Endothelial cell (in vitro differentiated cells): Measurements from ENCODE around the gene ARHGAP29. TPM values are rescaled to one million over a fixed set of nuclear protein-coding genes. Genes with fewer than 3 reads are reported as not detected.

ENCODE experiments used
- DNase-seq: peaks from one replicate; pipeline ENCODE4 v3.0.0; 2021; ENCODE audit warnings: low spot score
- H3K27ac Mint-ChIP-seq: one replicate; pipeline ENCODE4 v1.8.0; 2021; ENCODE audit warnings: mixed read lengths, inconsistent platforms; ENCODE audit not compliant: unreplicated experiment
- H3K27me3 Mint-ChIP-seq: one replicate; pipeline ENCODE4 v1.8.0; 2021; ENCODE audit warnings: mild to moderate bottlenecking, moderate library complexity, mixed read lengths, inconsistent platforms; ENCODE audit not compliant: unreplicated experiment
- H3K36me3 Mint-ChIP-seq: one replicate; pipeline ENCODE4 v1.8.0; 2021; ENCODE audit warnings: mild to moderate bottlenecking, low read depth, mixed read lengths, inconsistent platforms; ENCODE audit not compliant: unreplicated experiment
- H3K4me1 Mint-ChIP-seq: one replicate; pipeline ENCODE4 v1.8.0; 2021; ENCODE audit warnings: mild to moderate bottlenecking, mixed read lengths, inconsistent platforms; ENCODE audit not compliant: unreplicated experiment
- H3K4me3 Mint-ChIP-seq: one replicate; pipeline ENCODE4 v1.8.0; 2021; ENCODE audit warnings: mild to moderate bottlenecking, mixed read lengths, inconsistent platforms; ENCODE audit not compliant: unreplicated experiment
- H3K9me3 Mint-ChIP-seq: one replicate; pipeline ENCODE4 v1.8.0; 2021; ENCODE audit warnings: mixed read lengths, inconsistent platforms; ENCODE audit not compliant: unreplicated experiment
- total RNA-seq: library from RNA; stranded (reverse); fragmentation: NEBNext Ultra II Directional; extraction: Animal tissue kit (Norgen Biotek cat#: 25700); gene quantifications from one replicate; pipeline ENCODE4 v1.2.1, GENCODE V29; 2021; ENCODE audit not compliant: unreplicated experiment
- TF ChIP-seq, protein P1 (sequence below): fragments of 200-600 bp; sonication (generic); IDR thresholded peaks from one replicate; pipeline ENCODE4 v1.5.0; 2021; ENCODE audit warnings: antibody characterized with exemption; ENCODE audit not compliant: unreplicated experiment

ARHGAP29 gene
- total RNA-seq, 1 donor from 2014 or later, result 276 TPM

DNA sequence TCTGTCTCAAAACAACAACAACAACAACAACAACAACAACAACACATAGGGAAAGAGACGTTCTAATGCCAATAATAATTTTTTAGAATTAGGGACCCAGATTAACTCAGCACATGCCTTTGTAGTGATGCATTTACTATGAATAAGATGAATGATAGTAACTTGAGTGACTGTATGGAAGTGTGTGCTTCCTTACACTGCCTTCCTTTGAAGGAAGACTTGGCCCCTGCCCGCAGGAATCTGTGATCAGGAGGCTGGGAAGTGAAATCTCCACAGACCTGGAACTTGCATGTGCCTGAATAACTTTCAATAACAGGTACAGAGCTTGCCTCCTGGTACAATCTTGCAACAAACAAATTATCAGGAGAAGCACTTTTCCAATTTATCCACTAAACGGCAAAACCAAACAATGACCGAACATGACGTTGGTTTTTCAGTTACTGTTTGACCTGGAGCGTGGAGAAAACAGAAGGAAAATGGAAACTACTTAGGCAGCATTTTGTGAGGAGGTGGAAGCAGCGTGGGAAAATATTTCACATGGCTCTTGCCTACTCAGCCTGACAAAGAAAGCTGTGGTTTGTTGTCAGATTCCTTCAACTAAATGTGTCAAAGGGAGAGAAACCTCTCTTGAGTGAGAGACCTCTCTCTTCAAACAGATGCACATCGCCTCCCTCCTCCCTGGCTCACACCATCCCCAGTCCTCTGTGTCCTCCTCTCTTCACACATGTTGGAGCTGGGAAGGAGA, 106.4 kb downstream of the ARHGAP29 start:
- H3K27me3 Mint-ChIP-seq, result no peaks in the 10 kb centered on the region
- no peak overlapping the region for H3K4me3 Mint-ChIP-seq
- TF ChIP-seq, protein P1, sequence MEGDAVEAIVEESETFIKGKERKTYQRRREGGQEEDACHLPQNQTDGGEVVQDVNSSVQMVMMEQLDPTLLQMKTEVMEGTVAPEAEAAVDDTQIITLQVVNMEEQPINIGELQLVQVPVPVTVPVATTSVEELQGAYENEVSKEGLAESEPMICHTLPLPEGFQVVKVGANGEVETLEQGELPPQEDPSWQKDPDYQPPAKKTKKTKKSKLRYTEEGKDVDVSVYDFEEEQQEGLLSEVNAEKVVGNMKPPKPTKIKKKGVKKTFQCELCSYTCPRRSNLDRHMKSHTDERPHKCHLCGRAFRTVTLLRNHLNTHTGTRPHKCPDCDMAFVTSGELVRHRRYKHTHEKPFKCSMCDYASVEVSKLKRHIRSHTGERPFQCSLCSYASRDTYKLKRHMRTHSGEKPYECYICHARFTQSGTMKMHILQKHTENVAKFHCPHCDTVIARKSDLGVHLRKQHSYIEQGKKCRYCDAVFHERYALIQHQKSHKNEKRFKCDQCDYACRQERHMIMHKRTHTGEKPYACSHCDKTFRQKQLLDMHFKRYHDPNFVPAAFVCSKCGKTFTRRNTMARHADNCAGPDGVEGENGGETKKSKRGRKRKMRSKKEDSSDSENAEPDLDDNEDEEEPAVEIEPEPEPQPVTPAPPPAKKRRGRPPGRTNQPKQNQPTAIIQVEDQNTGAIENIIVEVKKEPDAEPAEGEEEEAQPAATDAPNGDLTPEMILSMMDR, result no peak
- no peak overlapping the region for H3K27ac Mint-ChIP-seq
- DNase-seq, result no peak
- peaks cover 8% of the 10 kb centered on the region for H3K36me3 Mint-ChIP-seq
- peaks cover 18% of the 10 kb centered on the region for H3K4me1 Mint-ChIP-seq
- no peaks in the 10 kb centered on the region for H3K9me3 Mint-ChIP-seq

- no peaks in the 10 kb centered on the region for H3K9me3 Mint-ChIP-seq
Measured at GRCh38 chr1:94126651-94127050, 110.7 kb downstream of the ARHGAP29 start.

DNA sequence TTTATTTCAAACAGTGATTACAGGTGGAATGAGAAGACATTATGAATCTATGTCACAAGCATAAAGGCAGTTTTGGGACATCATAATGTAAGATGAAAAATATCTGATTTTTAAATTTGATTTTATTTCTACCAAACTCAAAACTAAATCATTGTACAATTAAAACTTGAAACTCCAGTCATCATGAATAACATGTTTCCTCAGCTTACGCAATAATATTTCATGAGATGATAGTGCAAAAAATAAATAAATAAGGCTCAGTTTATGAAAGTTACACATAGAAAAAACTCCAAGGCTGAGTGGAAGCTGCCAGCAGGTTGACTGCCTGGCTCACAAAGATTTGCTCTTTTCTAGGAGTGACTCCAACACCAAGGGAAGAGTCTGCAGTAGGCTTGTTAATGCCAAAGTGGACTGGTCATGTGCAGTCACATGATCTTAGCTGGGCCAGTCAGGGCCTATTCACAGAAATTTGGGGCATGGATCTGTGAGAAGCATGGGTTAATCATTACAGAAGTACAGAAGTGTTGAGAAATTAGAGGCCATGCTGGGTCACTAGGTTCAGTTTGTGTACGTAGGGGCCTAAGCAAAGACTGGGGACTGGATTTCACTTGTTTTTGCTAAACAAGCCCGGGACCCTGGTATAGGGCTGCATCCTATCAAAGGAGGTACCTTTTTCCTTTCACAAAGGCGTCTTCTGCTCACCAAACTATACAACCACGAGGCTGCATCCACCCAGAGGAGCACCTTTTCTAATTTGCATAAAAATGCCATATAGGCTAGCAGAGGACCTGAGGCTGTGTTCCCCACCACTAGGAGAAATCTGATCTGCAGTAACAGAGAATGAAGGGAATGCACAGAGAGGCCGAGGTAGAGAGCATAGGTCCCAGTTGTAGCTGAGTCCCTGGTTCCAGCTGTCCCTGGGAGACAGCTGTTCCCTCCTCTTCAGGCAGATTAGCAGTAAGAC, 111.6 kb downstream of the ARHGAP29 start:
- H3K9me3 Mint-ChIP-seq, result no peaks in the 10 kb centered on the region
- no peak overlapping the region for H3K27ac Mint-ChIP-seq
- no peak for DNase-seq
- no peak overlapping the region for H3K4me3 Mint-ChIP-seq
- H3K4me1 Mint-ChIP-seq, result peaks cover 16% of the 10 kb centered on the region
- TF ChIP-seq, protein P1, result no peak
- H3K36me3 Mint-ChIP-seq, result no peaks in the 10 kb centered on the region
- H3K27me3 Mint-ChIP-seq, result peaks cover 2% of the 10 kb centered on the region

More at GRCh38 chr1:94126651-94127050, 110.7 kb downstream of the ARHGAP29 start:
- H3K36me3 Mint-ChIP-seq, result no peaks in the 10 kb centered on the region
- H3K4me3 Mint-ChIP-seq, result no peak overlapping the region
- H3K4me1 Mint-ChIP-seq, result peaks cover 20% of the 10 kb centered on the region
- TF ChIP-seq, protein P1, result no peak
- DNase-seq, result no peak
- no peak overlapping the region for H3K27ac Mint-ChIP-seq
- peaks cover 1% of the 10 kb centered on the region for H3K27me3 Mint-ChIP-seq

GRCh38 chr1:94124538-94124937, 112.8 kb downstream of the ARHGAP29 start:
- no peak for DNase-seq
- TF ChIP-seq, protein P1, result no peak
- Mint-ChIP-seq H3K36me3 (no peaks in the 10 kb centered on the region), H3K27me3 (peaks cover 2% of the 10 kb centered on the region), H3K4me1 (peaks cover 24% of the 10 kb centered on the region), H3K4me3 (no peak overlapping the region), H3K27ac (no peak overlapping the region), H3K9me3 (no peaks in the 10 kb centered on the region)
